Activated T-helper 17 cell treated with anti-CD3 and anti-CD28 coated beads, Interleukin-2, amount 50 U/mL, for 72 hours (primary cell): ENCODE data around the gene PCDHB11. TPM values are rescaled to one million over a fixed set of nuclear protein-coding genes. Genes with fewer than 3 reads are reported as not detected.
A peak's percentile ranks its signal among the peaks of the same experiment; 100 is the strongest.
"Not testable (repeated sequence)": the region's sequence is repeated elsewhere in the genome, so short reads cannot be mapped to it uniquely, and the experiment has no call there.

ENCODE experiments used
- ATAC-seq: fragments of 150-1000 bp; cut with Tn5 transposase; replicated peaks from 2 replicates; pipeline ENCODE4 v1.10.0; 2021; ENCODE audit warnings: mild to moderate bottlenecking, moderate library complexity
- H3K27ac Mint-ChIP-seq: one replicate; pipeline ENCODE4 v1.8.0; 2022; ENCODE audit warnings: mixed read lengths
- H3K27me3 Mint-ChIP-seq: one replicate; pipeline ENCODE4 v1.8.0; 2022; ENCODE audit warnings: mixed read lengths
- H3K36me3 Mint-ChIP-seq: one replicate; pipeline ENCODE4 v1.8.0; 2022; ENCODE audit warnings: low read depth, mild to moderate bottlenecking, mixed read lengths
- H3K4me1 Mint-ChIP-seq: one replicate; pipeline ENCODE4 v1.8.0; 2022; ENCODE audit warnings: mixed read lengths
- H3K4me3 Mint-ChIP-seq: one replicate; pipeline ENCODE4 v1.8.0; 2022; ENCODE audit warnings: mild to moderate bottlenecking, mixed read lengths
- H3K9me3 Mint-ChIP-seq: one replicate; pipeline ENCODE4 v1.8.0; 2022; ENCODE audit warnings: mixed read lengths
- total RNA-seq, 2 donors: library from RNA; stranded (reverse); gene quantifications; one replicate each; pipeline ENCODE4 v1.2.3, GENCODE V29; 2022

The PCDHB11 gene
- total RNA-seq = not detected

DNA sequence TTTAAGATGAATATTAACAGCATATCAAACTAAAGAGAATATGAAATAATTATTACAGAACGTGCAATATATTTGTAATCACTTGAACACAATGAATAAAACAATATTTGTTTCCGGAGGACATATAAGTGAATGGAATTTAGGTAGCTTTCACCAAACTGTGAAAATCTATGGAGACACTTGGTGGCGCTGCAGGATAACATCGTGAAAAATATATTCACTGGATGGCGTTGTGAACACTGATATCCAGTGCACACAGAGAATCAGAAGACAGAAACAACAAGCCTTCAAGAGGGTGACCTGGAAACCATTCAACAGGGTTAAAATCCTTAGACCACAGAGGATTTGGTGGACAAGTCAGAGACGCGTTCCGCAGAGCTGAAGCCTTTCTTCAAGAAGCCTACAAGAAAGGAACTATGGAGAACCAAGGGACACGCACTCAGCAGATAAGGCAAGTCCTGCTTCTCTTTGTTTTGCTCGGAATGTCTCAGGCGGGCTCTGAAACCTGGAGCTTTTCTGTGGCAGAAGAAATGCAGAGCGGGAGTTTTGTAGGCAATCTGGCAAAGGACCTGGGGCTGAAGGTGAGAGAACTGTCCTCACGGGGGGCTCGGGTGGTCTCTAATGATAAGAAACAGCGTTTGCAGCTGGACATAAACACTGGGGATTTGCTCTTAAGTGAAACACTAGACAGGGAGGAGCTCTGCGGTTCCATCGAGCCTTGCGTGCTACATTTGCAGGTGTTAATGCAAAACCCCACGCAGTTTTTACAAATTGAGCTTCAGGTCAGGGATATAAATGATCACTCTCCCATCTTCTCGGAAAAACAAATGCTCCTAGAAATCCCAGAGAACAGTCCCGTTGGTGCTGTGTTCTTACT lies at the start of gene PCDHB11:
Gene PCDHB11, plus strand, starts transcription at position 269 of the 877 bp plus-strand sequence. Its CDS starts 148 bp downstream, at position 417.
- Mint-ChIP-seq H3K4me1 (no peaks in the 10 kb centered on the region), H3K36me3 (no peaks in the 10 kb centered on the region), H3K27ac (no peak within 1 kb of the TSS), H3K4me3 (no peak within 1 kb of the TSS), H3K27me3 (peaks cover 26% of the 10 kb centered on the region), H3K9me3 (peaks cover 18% of the 10 kb centered on the region)
- no peak for ATAC-seq

DNA sequence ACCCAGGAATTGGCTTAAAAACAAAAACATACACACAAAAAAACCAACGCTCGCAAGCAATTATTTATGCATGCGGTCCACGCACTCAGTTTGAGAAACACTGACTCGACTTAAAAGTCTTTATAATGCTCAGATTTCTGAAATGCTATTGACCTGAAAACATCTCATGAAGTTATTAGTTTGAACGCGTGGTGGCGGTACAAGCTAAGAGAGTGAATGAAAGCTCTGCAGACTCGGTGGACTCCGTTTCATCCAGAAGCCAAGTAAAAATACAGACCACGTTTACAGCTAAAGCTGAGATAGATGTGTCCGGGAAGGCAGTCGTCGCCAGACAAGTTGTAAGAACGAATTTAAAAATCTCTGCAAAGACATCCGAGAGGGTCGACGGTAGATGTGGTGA lies 49.6 kb upstream of the PCDHB11 start, which contains the start of gene PCDHB6:
Gene PCDHB6, plus strand, starts transcription at position 246 of the 400 bp plus-strand sequence. CDS start 201 bp downstream, outside the sequence.
- Mint-ChIP-seq H3K27me3 (peaks cover 30% of the 10 kb centered on the region), H3K27ac (no peak within 1 kb of the TSS), H3K9me3 (peaks cover 9% of the 10 kb centered on the region), H3K4me1 (no peaks in the 10 kb centered on the region), H3K36me3 (no peaks in the 10 kb centered on the region), H3K4me3 (peak within 1 kb of the TSS; percentile 14)
- ATAC-seq = no peak

DNA sequence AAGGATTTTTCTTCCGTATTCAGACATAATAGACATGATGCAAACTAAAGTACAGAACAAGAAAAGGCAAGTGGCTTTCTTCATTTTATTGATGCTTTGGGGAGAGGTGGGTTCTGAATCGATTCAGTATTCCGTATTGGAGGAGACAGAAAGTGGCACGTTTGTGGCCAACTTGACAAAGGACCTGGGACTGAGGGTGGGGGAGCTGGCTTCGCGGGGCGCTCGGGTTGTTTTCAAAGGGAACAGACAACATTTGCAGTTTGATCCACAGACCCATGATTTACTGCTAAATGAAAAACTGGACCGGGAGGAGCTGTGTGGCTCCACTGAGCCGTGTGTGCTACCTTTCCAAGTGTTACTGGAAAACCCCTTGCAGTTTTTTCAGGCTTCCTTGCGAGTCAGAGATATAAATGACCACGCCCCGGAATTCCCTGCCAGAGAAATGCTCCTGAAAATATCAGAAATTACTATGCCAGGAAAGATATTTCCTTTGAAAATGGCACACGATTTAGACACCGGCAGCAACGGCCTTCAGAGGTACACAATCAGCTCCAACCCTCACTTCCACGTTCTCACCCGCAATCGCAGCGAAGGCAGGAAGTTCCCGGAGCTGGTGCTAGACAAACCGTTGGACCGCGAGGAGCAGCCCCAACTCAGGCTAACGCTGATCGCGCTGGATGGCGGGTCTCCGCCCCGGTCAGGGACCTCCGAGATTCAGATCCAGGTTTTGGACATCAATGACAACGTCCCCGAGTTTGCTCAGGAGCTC lies 49.0 kb upstream of the PCDHB11 start:
- peak overlapping the region; percentile 14 for H3K4me3 Mint-ChIP-seq

DNA sequence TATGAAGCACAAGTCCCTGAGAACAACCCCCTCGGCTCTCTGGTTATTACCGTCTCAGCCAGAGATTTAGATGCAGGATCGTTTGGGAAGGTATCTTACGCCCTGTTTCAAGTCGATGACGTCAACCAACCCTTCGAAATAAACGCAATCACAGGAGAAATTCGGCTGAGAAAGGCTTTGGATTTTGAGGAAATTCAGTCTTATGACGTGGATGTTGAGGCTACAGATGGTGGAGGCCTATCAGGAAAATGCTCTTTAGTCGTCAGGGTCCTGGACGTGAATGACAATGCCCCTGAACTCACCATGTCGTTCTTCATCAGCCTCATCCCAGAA lies 48.5 kb upstream of the PCDHB11 start:
- Mint-ChIP-seq H3K9me3 (peaks cover 9% of the 10 kb centered on the region), H3K4me3 (no peak overlapping the region), H3K27ac (no peak overlapping the region), H3K4me1 (no peaks in the 10 kb centered on the region), H3K36me3 (no peaks in the 10 kb centered on the region), H3K27me3 (peaks cover 31% of the 10 kb centered on the region)
- no peak for ATAC-seq

More for the DNA sequence above, 49.0 kb upstream of the PCDHB11 start:
- ATAC-seq = no peak
- Mint-ChIP-seq H3K4me1 (no peaks in the 10 kb centered on the region), H3K27ac (no peak overlapping the region), H3K27me3 (peaks cover 27% of the 10 kb centered on the region), H3K36me3 (no peaks in the 10 kb centered on the region), H3K9me3 (peaks cover 9% of the 10 kb centered on the region)

DNA sequence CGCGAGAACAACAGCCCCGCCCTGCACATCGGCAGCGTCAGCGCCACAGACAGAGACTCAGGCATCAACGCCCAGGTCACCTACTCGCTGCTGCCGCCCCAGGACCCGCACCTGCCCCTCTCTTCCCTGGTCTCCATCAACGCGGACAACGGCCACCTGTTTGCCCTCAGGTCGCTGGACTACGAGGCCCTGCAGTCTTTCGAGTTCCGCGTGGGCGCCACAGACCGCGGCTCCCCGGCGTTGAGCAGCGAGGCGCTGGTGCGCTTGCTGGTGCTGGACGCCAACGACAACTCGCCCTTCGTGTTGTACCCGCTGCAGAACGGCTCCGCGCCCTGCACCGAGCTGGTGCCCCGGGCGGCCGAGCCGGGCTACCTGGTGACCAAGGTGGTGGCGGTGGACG lies 47.8 kb upstream of the PCDHB11 start:
- not testable (repeated sequence) for H3K4me1 Mint-ChIP-seq, H3K36me3 Mint-ChIP-seq, ATAC-seq, H3K27ac Mint-ChIP-seq, H3K4me3 Mint-ChIP-seq, H3K9me3 Mint-ChIP-seq
- peaks cover 35% of the 10 kb centered on the region for H3K27me3 Mint-ChIP-seq

DNA sequence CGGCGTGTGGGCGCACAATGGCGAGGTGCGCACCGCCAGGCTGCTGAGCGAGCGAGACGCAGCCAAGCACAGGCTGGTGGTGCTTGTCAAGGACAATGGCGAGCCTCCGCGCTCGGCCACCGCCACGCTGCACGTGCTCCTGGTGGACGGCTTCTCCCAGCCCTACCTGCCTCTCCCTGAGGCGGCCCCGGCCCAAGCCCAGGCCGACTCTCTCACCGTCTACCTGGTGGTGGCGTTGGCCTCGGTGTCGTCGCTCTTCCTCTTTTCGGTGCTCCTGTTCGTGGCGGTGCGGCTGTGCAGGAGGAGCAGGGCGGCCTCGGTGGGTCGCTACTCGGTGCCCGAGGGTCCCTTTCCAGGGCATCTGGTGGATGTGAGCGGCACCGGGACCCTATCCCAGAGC lies 47.3 kb upstream of the PCDHB11 start:
- H3K27ac Mint-ChIP-seq, H3K9me3 Mint-ChIP-seq, H3K4me1 Mint-ChIP-seq, H3K36me3 Mint-ChIP-seq, ATAC-seq, H3K4me3 Mint-ChIP-seq: not testable (repeated sequence)
- H3K27me3 Mint-ChIP-seq = peaks cover 38% of the 10 kb centered on the region

DNA sequence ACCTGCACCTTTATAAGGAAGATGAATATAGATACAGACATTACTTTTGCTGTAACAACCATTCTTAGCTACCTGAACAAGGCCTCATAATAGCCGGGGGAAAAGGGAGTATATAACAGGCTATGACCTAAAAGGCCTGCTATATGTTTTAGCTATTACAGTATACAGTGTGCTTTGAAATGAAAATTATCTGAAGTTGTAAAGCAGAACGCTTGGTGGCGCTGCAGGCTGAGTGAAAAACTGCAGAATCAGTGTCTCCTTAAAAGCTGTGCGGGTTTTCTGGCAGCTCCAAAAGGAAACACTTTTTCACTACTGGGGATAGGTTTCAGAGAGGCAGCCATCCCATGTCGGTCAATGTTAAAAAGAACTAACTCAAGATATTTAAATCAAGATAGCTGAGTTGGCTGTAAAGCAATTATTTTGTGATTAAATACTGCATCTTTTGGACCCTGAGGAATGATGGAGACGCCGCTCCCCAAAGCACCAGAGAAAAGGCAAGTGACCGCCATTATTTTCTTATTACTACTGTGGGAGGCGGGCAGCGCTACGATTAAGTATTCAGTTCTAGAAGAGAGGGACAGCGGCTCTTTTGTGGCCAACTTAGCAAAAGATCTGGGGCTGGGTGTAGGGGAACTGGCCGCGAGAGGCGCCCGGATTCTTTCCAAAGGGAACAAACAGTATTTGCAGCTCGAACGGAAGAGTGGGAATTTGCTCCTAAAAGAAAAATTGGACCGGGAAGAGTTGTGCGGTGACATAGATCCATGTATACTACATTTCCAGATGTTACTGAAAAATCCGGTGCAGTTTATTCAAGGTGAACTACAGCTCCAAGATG lies 43.7 kb upstream of the PCDHB11 start:
- no peaks in the 10 kb centered on the region for H3K4me1 Mint-ChIP-seq
- peaks cover 7% of the 10 kb centered on the region for H3K9me3 Mint-ChIP-seq
- H3K27ac Mint-ChIP-seq = no peak overlapping the region
- ATAC-seq = no peak
- H3K27me3 Mint-ChIP-seq = peaks cover 41% of the 10 kb centered on the region
- H3K36me3 Mint-ChIP-seq = no peaks in the 10 kb centered on the region
- no peak overlapping the region for H3K4me3 Mint-ChIP-seq

DNA sequence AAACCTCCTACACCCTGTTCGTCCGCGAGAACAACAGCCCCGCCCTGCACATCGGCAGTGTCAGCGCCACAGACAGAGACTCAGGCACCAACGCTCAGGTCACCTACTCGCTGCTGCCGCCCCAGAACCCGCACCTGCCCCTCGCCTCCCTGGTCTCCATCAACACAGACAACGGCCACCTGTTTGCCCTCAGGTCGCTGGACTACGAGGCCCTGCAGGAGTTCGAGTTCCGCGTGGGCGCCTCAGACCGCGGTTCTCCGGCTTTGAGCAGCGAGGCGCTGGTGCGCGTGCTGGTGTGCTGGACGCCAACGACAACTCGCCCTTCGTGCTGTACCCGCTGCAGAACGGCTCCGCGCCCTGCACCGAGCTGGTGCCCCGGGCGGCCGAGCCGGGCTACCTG lies 42.1 kb upstream of the PCDHB11 start:
- H3K27me3 Mint-ChIP-seq = peaks cover 40% of the 10 kb centered on the region
- H3K4me1 Mint-ChIP-seq, H3K9me3 Mint-ChIP-seq, H3K36me3 Mint-ChIP-seq, ATAC-seq, H3K4me3 Mint-ChIP-seq, H3K27ac Mint-ChIP-seq: not testable (repeated sequence)

DNA sequence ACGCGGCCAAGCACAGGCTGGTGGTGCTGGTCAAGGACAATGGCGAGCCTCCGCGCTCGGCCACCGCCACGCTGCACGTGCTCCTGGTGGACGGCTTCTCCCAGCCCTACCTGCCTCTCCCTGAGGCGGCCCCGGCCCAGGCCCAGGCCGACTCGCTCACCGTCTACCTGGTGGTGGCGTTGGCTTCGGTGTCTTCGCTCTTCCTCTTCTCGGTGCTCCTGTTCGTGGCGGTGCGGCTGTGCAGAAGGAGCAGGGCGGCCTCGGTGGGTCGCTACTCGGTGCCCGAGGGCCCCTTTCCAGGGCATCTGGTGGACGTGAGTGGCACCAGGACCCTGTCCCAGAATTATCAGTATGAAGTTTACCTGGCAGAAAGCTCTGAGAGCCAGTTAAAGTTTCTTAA lies 41.5 kb upstream of the PCDHB11 start:
- not testable (repeated sequence) for H3K36me3 Mint-ChIP-seq, H3K27ac Mint-ChIP-seq, ATAC-seq, H3K4me3 Mint-ChIP-seq, H3K4me1 Mint-ChIP-seq, H3K9me3 Mint-ChIP-seq
- H3K27me3 Mint-ChIP-seq = peaks cover 37% of the 10 kb centered on the region

DNA sequence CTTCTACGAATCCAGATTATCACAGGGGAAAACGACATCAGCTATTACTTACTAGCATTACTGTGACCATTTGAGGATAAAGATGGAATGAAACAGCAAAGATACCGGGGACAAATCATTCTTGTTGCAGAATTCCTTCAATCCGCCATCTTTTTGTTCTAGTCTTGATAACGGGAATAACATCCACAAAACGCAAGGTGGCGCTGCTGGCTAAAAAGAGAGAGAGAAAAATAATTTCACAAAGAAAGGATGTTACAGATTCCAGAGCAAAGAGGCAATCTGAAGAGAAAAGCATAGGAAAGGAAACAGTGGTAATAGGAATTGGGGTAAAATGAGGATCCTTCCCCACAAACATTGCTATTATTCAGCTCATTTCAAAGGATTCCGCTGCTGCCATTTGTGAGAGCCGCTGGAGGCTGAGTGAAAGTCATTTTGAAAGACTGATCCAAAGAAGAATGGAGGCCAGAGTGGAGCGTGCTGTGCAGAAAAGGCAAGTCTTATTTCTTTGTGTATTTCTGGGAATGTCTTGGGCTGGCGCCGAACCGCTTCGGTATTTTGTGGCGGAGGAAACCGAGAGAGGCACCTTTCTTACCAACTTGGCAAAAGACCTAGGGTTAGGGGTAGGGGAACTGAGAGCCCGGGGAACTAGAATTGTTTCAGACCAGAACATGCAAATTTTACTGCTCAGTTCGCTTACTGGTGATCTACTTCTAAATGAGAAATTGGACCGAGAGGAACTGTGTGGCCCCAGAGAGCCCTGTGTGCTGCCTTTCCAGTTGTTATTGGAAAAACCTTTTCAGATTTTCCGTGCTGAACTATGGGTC lies 26.8 kb upstream of the PCDHB11 start, which contains the start of gene PCDHB7:
Gene PCDHB7, plus strand, starts transcription at position 264 of the 824 bp plus-strand sequence. Its CDS starts 192 bp downstream, at position 456.
- peaks cover 6% of the 10 kb centered on the region for H3K4me1 Mint-ChIP-seq
- no peak within 1 kb of the TSS for H3K4me3 Mint-ChIP-seq
- H3K9me3 Mint-ChIP-seq = peaks cover 3% of the 10 kb centered on the region
- H3K27ac Mint-ChIP-seq = no peak within 1 kb of the TSS
- ATAC-seq = no peak
- no peaks in the 10 kb centered on the region for H3K36me3 Mint-ChIP-seq
- peaks cover 31% of the 10 kb centered on the region for H3K27me3 Mint-ChIP-seq

DNA sequence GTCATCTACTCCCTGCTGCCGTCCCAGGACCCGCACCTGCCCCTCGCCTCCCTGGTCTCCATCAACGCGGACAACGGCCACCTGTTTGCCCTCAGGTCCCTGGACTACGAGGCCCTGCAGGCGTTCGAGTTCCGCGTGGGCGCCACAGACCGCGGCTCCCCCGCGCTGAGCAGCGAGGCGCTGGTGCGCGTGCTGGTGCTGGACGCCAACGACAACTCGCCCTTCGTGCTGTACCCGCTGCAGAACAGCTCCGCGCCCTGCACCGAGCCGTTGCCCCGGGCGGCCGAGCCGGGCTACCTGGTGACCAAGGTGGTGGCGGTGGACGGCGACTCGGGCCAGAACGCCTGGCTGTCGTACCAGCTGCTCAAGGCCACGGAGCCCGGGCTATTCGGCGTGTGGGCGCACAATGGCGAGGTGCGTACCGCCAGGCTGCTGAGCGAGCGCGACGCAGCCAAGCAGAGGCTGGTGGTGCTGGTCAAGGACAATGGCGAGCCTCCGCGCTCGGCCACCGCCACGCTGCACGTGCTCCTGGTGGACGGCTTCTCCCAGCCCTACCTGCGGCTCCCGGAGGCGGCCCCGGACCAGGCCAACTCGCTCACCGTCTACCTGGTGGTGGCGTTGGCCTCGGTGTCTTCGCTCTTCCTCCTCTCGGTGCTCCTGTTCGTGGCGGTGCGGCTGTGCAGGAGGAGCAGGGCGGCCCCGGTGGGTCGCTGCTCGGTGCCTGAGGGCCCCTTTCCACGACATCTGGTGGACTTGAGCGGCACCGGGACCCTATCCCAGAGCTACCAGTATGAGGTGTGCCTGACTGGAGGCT lies 24.9 kb upstream of the PCDHB11 start:
- not testable (repeated sequence) for H3K9me3 Mint-ChIP-seq, ATAC-seq, H3K4me3 Mint-ChIP-seq, H3K4me1 Mint-ChIP-seq, H3K36me3 Mint-ChIP-seq, H3K27ac Mint-ChIP-seq
- H3K27me3 Mint-ChIP-seq = peaks cover 20% of the 10 kb centered on the region

DNA sequence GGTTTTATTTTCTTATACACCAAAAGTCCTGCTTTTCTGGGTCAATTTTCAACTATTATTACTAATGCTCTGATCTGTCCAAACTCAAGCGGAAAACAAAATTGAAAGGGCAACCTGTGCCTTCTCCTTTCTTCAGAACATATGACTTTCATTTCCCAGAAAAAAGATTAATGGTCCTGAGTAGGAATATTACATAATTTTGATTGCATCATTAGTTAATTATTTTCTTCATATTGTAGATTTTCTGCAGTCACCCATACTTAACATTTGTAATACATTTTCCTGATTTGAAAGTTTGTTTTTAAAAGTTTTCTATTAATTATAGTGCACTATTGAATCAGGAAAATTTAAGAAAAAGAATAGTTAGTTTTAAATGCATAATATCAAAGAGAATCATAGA lies 23.5 kb upstream of the PCDHB11 start:
- Mint-ChIP-seq H3K36me3 (no peaks in the 10 kb centered on the region), H3K4me3 (no peak overlapping the region), H3K27ac (no peak overlapping the region), H3K9me3 (no peaks in the 10 kb centered on the region), H3K4me1 (peaks cover 6% of the 10 kb centered on the region), H3K27me3 (peaks cover 15% of the 10 kb centered on the region)
- ATAC-seq = no peak

DNA sequence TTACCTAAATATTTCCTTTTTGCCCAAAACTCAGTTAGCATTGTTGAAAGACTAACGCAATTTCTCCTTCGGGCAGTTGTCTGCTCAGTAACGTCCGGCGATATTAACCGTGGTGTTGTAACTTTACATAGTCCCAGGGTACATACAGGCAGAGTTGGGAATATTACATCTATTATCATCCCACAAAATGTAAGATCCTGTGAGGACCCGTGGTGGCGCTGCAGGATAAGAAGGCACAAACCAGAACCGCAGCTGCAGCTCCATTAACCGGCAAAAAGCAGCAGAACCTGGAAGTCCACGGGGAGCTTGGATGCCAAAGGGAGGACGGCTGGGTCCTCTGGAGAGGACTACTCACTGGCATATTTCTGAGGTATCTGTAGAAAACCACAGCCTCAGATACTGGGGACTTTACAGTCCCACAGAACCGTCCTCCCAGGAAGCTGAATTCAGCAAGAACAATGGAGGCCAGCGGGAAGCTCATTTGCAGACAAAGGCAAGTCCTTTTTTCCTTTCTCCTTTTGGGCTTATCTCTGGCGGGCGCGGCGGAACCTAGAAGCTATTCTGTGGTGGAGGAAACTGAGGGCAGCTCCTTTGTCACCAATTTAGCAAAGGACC lies 21.7 kb upstream of the PCDHB11 start, which contains the start of gene PCDHB8:
Gene PCDHB8, plus strand, starts transcription at position 214 of the 615 bp plus-strand sequence. Its CDS starts 245 bp downstream, at position 459.
- not testable (repeated sequence) for H3K4me1 Mint-ChIP-seq, ATAC-seq

More for the DNA sequence above, 21.7 kb upstream of the PCDHB11 start, which contains the start of gene PCDHB8:
- H3K4me3 Mint-ChIP-seq, H3K9me3 Mint-ChIP-seq, H3K27ac Mint-ChIP-seq, H3K36me3 Mint-ChIP-seq: not testable (repeated sequence)
- peaks cover 23% of the 10 kb centered on the region for H3K27me3 Mint-ChIP-seq
